ENCODE results near the gene HLA-DPA1.
A peak's percentile ranks its signal among the peaks of the same experiment; 100 is the strongest.

HLA-DPA1 gene

GRCh38 chr6:33049323-33050013 lies 24.0 kb downstream of the HLA-DPA1 start:
- Histone ChIP-seq H3K36me3 (replicated peaks) (no peaks in the 10 kb centered on the region), H3K4me3 (ENCODE audit: low read depth, low read length) (no peak overlapping the region), H3K27me3 (replicated peaks) (peaks cover 15% of the 10 kb centered on the region), H3K27ac (no peak overlapping the region)
- peak; percentile 28 for TF ChIP-seq CTCF (IDR thresholded peaks at IDR 0.05; ENCODE audit: low read depth, low read length, missing control alignments)
- no peak for DNase-seq
- in situ Hi-C loops (cut with HindIII; ENCODE audit: low pct_ligation_motif_present, low sequenced_read_pairs), result no loop called here

GRCh38 chr6:33040157-33040556 lies 33.3 kb downstream of the HLA-DPA1 start:
- DNase-seq, result no peak
- Histone ChIP-seq H3K27ac (no peak overlapping the region), H3K36me3 (replicated peaks) (no peaks in the 10 kb centered on the region), H3K4me3 (ENCODE audit: low read depth, low read length) (no peak overlapping the region), H3K27me3 (replicated peaks) (peaks cover 4% of the 10 kb centered on the region)
- in situ Hi-C loops (cut with HindIII; ENCODE audit: low pct_ligation_motif_present, low sequenced_read_pairs), result no loop called here
- TF ChIP-seq CTCF (IDR thresholded peaks at IDR 0.05; ENCODE audit: low read depth, low read length, missing control alignments), result no peak

GRCh38 chr6:33036535-33036934 lies 36.9 kb downstream of the HLA-DPA1 start:
- peaks cover 8% of the 10 kb centered on the region for H3K27me3 ChIP-seq (replicated peaks)
- in situ Hi-C loops (cut with HindIII; ENCODE audit: low pct_ligation_motif_present, low sequenced_read_pairs), result no loop called here
- no peak overlapping the region for H3K4me3 ChIP-seq (ENCODE audit: low read depth, low read length)
- TF ChIP-seq CTCF (IDR thresholded peaks at IDR 0.05; ENCODE audit: low read depth, low read length, missing control alignments), result no peak
- no peak overlapping the region for H3K27ac ChIP-seq
- H3K36me3 ChIP-seq (replicated peaks), result no peaks in the 10 kb centered on the region
- DNase-seq, result no peak

- peaks cover 18% of the 10 kb centered on the region for H3K27me3 ChIP-seq (replicated peaks)
- no peak overlapping the region for H3K4me3 ChIP-seq (ENCODE audit: low read depth, low read length)
- no peak for DNase-seq
- H3K27ac ChIP-seq, result no peak overlapping the region
- H3K36me3 ChIP-seq (replicated peaks), result no peaks in the 10 kb centered on the region
- in situ Hi-C loops (cut with HindIII; ENCODE audit: low pct_ligation_motif_present, low sequenced_read_pairs), result no loop called here
- TF ChIP-seq CTCF (IDR thresholded peaks at IDR 0.05; ENCODE audit: low read depth, low read length, missing control alignments), result no peak
Observed at GRCh38 chr6:33034554-33034953, 38.9 kb downstream of the HLA-DPA1 start.

- Histone ChIP-seq H3K27me3 (replicated peaks) (peaks cover 19% of the 10 kb centered on the region), H3K27ac (no peak overlapping the region), H3K36me3 (replicated peaks) (no peaks in the 10 kb centered on the region), H3K4me3 (ENCODE audit: low read depth, low read length) (no peak overlapping the region)
- no peak for TF ChIP-seq CTCF (IDR thresholded peaks at IDR 0.05; ENCODE audit: low read depth, low read length, missing control alignments)
- no peak for DNase-seq
- in situ Hi-C loops (cut with HindIII; ENCODE audit: low pct_ligation_motif_present, low sequenced_read_pairs), result no loop called here
Observed at GRCh38 chr6:33030245-33030644, 43.2 kb downstream of the HLA-DPA1 start.

All from brain microvascular endothelial cell (primary cell).